Measurements from ENCODE around the gene MAGED4. TPM values are rescaled to one million over a fixed set of nuclear protein-coding genes. Genes with fewer than 3 reads are reported as not detected.
"Not testable (repeated sequence)": the region's sequence is repeated elsewhere in the genome, so short reads cannot be mapped to it uniquely, and the experiment has no call there.

MAGED4 gene
- polyA plus RNA-seq (0.06 TPM in 1 of 3 replicates, not detected in the others), polyA minus RNA-seq (2.3 TPM in 1 of 3 replicates, not detected in the others)
- not detected for polyA plus RNA-seq (2011; ENCODE audit: low read depth)
- polyA plus RNA-seq (2011; cell fraction: cytosol; rRNA removed): not detected in 2 replicates
- 0.05 TPM in 1 of 2 replicates, not detected in the other for polyA plus RNA-seq (2011; cell fraction: nucleus; rRNA removed)
- not detected in 2 replicates for polyA plus RNA-seq (2012; ENCODE audit: low replicate concordance)
- not detected for polyA minus RNA-seq (2011; cell fraction: cytosol; rRNA and poly(A)+ RNA removed)
- polyA minus RNA-seq (2011; cell fraction: nucleus; rRNA and poly(A)+ RNA removed): not detected in 2 replicates

- DNase-seq (ENCODE audit: low read depth, low spot score); dilution Hi-C loops (cut with MboI; ENCODE audit: extremely low pct_ligation_motif_present, low sequenced_read_pairs); H3K27me3 ChIP-seq (ENCODE audit: control insufficient read depth, extremely low read depth, insufficient read depth, low read length); FAIRE-seq; H3K36me3 ChIP-seq (ENCODE audit: control insufficient read depth in 2 of 2, extremely low read depth in 1 of 2, insufficient read depth in 2 of 2, low read length in 2 of 2); H3K9me1 ChIP-seq (ENCODE audit: control insufficient read depth, extremely low read depth, insufficient read depth, low read length); H3K79me2 ChIP-seq (ENCODE audit: control insufficient read depth, insufficient read depth, low read length); H3K4me3 ChIP-seq (ENCODE audit: control insufficient read depth in 2 of 3, extremely low read depth in 1 of 3, insufficient read depth in 2 of 3, low read depth in 1 of 3, low read length in 3 of 3); H3K27ac ChIP-seq (ENCODE audit: control insufficient read depth, insufficient read depth, low read length); H2AFZ ChIP-seq (ENCODE audit: control insufficient read depth, low read length); H3K4me1 ChIP-seq (ENCODE audit: control insufficient read depth, extremely low read depth, insufficient read depth, low read length); H4K20me1 ChIP-seq (ENCODE audit: control insufficient read depth, extremely low read depth, insufficient read depth, low read length); H3K4me2 ChIP-seq (ENCODE audit: control insufficient read depth, extremely low read depth, insufficient read depth, low read depth, low read length); H3K9me3 ChIP-seq (ENCODE audit: control insufficient read depth, low read depth, low read length); H3K9ac ChIP-seq (ENCODE audit: control insufficient read depth, extremely low read depth, insufficient read depth, low read length): not testable (repeated sequence)
Observed at GRCh38 chrX:52184440-52185077, at the start of gene MAGED4. Gene MAGED4 (plus strand): TSS chrX:52184888. CDS start chrX:52185923, 1,035 bp downstream.

- TF ChIP-seq CTCF (optimal IDR thresholded peaks at IDR 0.05 in 1 of 3, IDR thresholded peaks at IDR 0.05 in 1 of 3, conservative IDR thresholded peaks at IDR 0.05 in 1 of 3; ENCODE audit: extremely low read depth in 1 of 3, insufficient read depth in 2 of 3, low read length in 3 of 3) (no peak), EZH2 (IDR thresholded peaks at IDR 0.05; ENCODE audit: low read length) (no peak)
- no peaks in the 10 kb centered on the region for H3K9me3 ChIP-seq (ENCODE audit: control insufficient read depth, low read depth, low read length)
- DNase-seq (ENCODE audit: low read depth, low spot score) (no peak), FAIRE-seq (no peak)
- H3K4me1 ChIP-seq (ENCODE audit: control insufficient read depth, extremely low read depth, insufficient read depth, low read length): no peaks in the 10 kb centered on the region
- no peaks in the 10 kb centered on the region for H3K27me3 ChIP-seq (ENCODE audit: control insufficient read depth, extremely low read depth, insufficient read depth, low read length)
- H4K20me1 ChIP-seq (ENCODE audit: control insufficient read depth, extremely low read depth, insufficient read depth, low read length): no peaks in the 10 kb centered on the region
- H3K4me2 ChIP-seq (ENCODE audit: control insufficient read depth, extremely low read depth, insufficient read depth, low read depth, low read length): no peak overlapping the region
- no peak overlapping the region for H3K4me3 ChIP-seq (ENCODE audit: control insufficient read depth in 2 of 3, extremely low read depth in 1 of 3, insufficient read depth in 2 of 3, low read depth in 1 of 3, low read length in 3 of 3)
- H2AFZ ChIP-seq (ENCODE audit: control insufficient read depth, low read length): no peak overlapping the region
- H3K79me2 ChIP-seq (ENCODE audit: control insufficient read depth, insufficient read depth, low read length): no peaks in the 10 kb centered on the region
- no peaks in the 10 kb centered on the region for H3K36me3 ChIP-seq (ENCODE audit: control insufficient read depth in 2 of 2, extremely low read depth in 1 of 2, insufficient read depth in 2 of 2, low read length in 2 of 2)
- dilution Hi-C loops (cut with MboI; ENCODE audit: extremely low pct_ligation_motif_present, low sequenced_read_pairs): no loop called here
- H3K27ac ChIP-seq (ENCODE audit: control insufficient read depth, insufficient read depth, low read length): no peak overlapping the region
- no peaks in the 10 kb centered on the region for H3K9me1 ChIP-seq (ENCODE audit: control insufficient read depth, extremely low read depth, insufficient read depth, low read length)
- H3K9ac ChIP-seq (ENCODE audit: control insufficient read depth, extremely low read depth, insufficient read depth, low read length): no peak overlapping the region
Observed at GRCh38 chrX:52138830-52139544, 45.7 kb upstream of the MAGED4 start.
